ENCODE data around the gene IL32.
"Not testable (repeated sequence)": the region's sequence is repeated elsewhere in the genome, so short reads cannot be mapped to it uniquely, and the experiment has no call there.

Gene IL32

DNA sequence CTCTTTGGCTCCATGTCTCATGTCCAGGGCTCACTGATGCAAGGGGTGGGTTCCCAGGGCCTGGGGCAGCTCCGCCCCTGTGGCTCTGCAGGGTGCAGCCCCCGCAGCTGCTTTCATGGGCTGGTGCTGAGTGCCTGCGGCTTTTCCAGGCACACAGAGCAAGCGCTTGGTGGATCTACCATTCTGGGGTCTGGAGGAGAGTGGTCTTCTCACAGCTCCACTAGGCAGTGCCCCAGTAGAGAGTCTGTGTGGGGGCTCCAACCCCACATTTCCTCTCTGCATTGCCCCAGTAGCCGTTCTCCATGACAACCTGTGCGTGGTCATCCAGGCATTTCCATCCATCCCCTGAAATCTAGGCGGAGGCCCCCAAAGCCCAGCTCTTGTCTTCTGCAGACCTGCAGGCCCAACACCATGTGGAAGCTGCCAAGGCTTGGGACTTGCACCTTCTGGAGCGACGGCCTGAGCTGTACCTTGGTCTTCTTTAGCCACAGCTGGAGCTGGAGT lies 5.2 kb downstream of the IL32 start:
- DNase-seq (ENCODE audit: low read depth): no peak
- H3K4me3 ChIP-seq (ENCODE audit: low read length): no peak overlapping the region
- TF ChIP-seq CTCF (conservative IDR thresholded peaks at IDR 0.05; ENCODE audit: low read depth, low read length): no peak

- no peak for DNase-seq (ENCODE audit: low read depth)
- no peak overlapping the region for H3K4me3 ChIP-seq (ENCODE audit: low read length)
- TF ChIP-seq CTCF (conservative IDR thresholded peaks at IDR 0.05; ENCODE audit: low read depth, low read length): no peak
Measured at GRCh38 chr16:3071655-3072054, 6.2 kb downstream of the IL32 start.

GRCh38 chr16:3072148-3072547 lies 6.7 kb downstream of the IL32 start:
- not testable (repeated sequence) for DNase-seq (ENCODE audit: low read depth); H3K4me3 ChIP-seq (ENCODE audit: low read length)

DNA sequence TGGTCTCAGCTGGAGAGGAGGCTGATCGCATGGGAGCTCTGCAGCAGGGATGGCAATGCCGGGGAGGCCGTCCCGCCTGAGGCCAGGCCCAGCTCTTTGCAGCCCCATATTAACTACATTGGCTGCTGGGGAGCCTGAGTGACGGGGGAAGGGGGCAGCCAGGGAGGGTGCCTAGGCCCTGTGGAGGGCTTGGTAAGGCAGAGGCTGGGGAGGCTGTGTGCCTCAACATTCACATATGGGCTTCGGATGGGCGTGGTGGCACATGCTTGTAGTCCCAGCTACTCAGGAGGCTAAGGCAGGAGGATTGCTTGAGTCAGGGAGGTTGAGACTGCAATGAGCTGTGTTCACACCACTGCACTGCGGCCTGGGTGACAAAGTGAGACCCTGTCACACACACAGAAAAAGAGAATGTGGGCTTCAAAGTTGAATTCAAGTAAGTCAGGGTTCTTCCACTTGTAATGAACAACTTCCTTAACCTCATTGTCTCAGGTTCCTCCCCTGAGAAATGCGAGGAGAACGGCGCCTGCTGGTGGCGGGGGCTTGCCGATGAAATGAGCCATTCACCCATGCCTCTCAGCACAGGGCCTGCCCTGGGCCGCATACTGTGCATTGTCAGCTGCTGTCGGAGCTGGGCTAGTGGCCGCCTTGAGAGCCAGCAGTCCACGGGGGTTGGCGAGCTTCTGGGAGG lies 7.3 kb downstream of the IL32 start:
- not testable (repeated sequence) for DNase-seq (ENCODE audit: low read depth); H3K4me3 ChIP-seq (ENCODE audit: low read length)

- no peak overlapping the region for H3K4me3 ChIP-seq (ENCODE audit: low read length)
- DNase-seq (ENCODE audit: low read depth): no peak
- no peak for TF ChIP-seq CTCF (conservative IDR thresholded peaks at IDR 0.05; ENCODE audit: low read depth, low read length)
Measured at GRCh38 chr16:3073448-3073847, 8.0 kb downstream of the IL32 start.

- TF ChIP-seq CTCF (conservative IDR thresholded peaks at IDR 0.05; ENCODE audit: low read depth, low read length): no peak
- no peak overlapping the region for H3K4me3 ChIP-seq (ENCODE audit: low read length)
- DNase-seq (ENCODE audit: low read depth): no peak
Measured at GRCh38 chr16:3074860-3075522, 9.6 kb downstream of the IL32 start.

GRCh38 chr16:3075523-3075915 lies 10.1 kb downstream of the IL32 start:
- no peak for TF ChIP-seq CTCF (conservative IDR thresholded peaks at IDR 0.05; ENCODE audit: low read depth, low read length)
- no peak for DNase-seq (ENCODE audit: low read depth)
- no peak overlapping the region for H3K4me3 ChIP-seq (ENCODE audit: low read length)

DNA sequence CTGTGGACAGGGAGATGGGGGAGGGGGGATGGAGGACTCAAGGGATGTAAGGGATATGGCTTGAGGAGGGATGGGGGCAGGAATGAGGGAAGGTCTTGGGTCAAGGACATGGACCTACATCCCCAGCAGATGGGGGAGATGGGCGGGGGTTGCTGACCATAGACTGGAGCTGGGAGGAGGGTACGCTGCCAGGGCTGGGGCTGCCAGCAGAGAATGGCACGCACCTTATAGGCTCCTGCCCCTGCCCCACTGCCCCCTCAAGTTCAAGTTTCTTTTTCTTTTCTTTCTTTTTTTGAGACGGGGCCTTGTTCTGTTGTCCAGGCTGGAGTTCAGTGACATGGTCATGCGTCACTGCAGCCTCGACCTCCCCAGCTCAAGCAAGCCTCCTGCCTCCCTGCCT lies 10.5 kb downstream of the IL32 start:
- DNase-seq (ENCODE audit: low read depth); H3K4me3 ChIP-seq (ENCODE audit: low read length): not testable (repeated sequence)
